ENCODE results near the gene SLIT3. TPM values are rescaled to one million over a fixed set of nuclear protein-coding genes. Genes with fewer than 3 reads are reported as not detected.

Gene SLIT3
- total and polyA plus RNA-seq, 2 donors from 2014 or later, result 14.5 to 54.1 TPM

- Histone ChIP-seq H3K36me3 (ENCODE audit: control insufficient read depth in 2 of 3, insufficient read depth in 3 of 3, low read length in 3 of 3) (no peaks in the 10 kb centered on the region), H3K27me3 (ENCODE audit: control insufficient read depth, insufficient read depth, low read length) (no peaks in the 10 kb centered on the region), H3K4me3 (ENCODE audit: low read length in 3 of 3) (no peak overlapping the region), H3K9me3 (ENCODE audit: control insufficient read depth in 2 of 3, insufficient read depth in 1 of 3, low read length in 3 of 3) (no peaks in the 10 kb centered on the region), H3K9ac (ENCODE audit: low read length in 3 of 3) (no peak overlapping the region), H3K27ac (ENCODE audit: low read depth in 2 of 2, low read length in 2 of 2) (no peak overlapping the region), H3K4me1 (ENCODE audit: control insufficient read depth in 2 of 3, insufficient read depth in 2 of 3, low read depth in 1 of 3, low read length in 3 of 3) (no peaks in the 10 kb centered on the region)
- TF ChIP-seq CTCF (IDR thresholded peaks at IDR 0.05; ENCODE audit: borderline replicate concordance, extremely low read depth, insufficient read depth), result no peak
- no peak for DNase-seq
- intact Hi-C loops (cut with DNase I), result no loop called here
- FAIRE-seq, result no peak
Observed at GRCh38 chr5:169175733-169176132, 125.2 kb downstream of the SLIT3 start.

- H3K9me3 ChIP-seq (ENCODE audit: control insufficient read depth in 2 of 3, insufficient read depth in 1 of 3, low read length in 3 of 3), result no peaks in the 10 kb centered on the region
Observed at GRCh38 chr5:169174923-169175322, 126.0 kb downstream of the SLIT3 start.

GRCh38 chr5:169173372-169173771 lies 127.6 kb downstream of the SLIT3 start:
- no peaks in the 10 kb centered on the region for H3K4me1 ChIP-seq (ENCODE audit: control insufficient read depth in 2 of 3, insufficient read depth in 2 of 3, low read depth in 1 of 3, low read length in 3 of 3)
- no peaks in the 10 kb centered on the region for H3K27me3 ChIP-seq (ENCODE audit: control insufficient read depth, insufficient read depth, low read length)
- intact Hi-C loops (cut with DNase I), result no loop called here
- no peak overlapping the region for H3K9ac ChIP-seq (ENCODE audit: low read length in 3 of 3)
- H3K36me3 ChIP-seq (ENCODE audit: control insufficient read depth in 2 of 3, insufficient read depth in 3 of 3, low read length in 3 of 3), result no peaks in the 10 kb centered on the region
- no peak overlapping the region for H3K4me3 ChIP-seq (ENCODE audit: low read length in 3 of 3)
- H3K9me3 ChIP-seq (ENCODE audit: control insufficient read depth in 2 of 3, insufficient read depth in 1 of 3, low read length in 3 of 3), result no peaks in the 10 kb centered on the region
- DNase-seq (no peak), FAIRE-seq (no peak)
- TF ChIP-seq CTCF (IDR thresholded peaks at IDR 0.05; ENCODE audit: borderline replicate concordance, extremely low read depth, insufficient read depth), result no peak
- no peak overlapping the region for H3K27ac ChIP-seq (ENCODE audit: low read depth in 2 of 2, low read length in 2 of 2)

More at GRCh38 chr5:169174923-169175322, 126.0 kb downstream of the SLIT3 start:
- no peaks in the 10 kb centered on the region for H3K36me3 ChIP-seq (ENCODE audit: control insufficient read depth in 2 of 3, insufficient read depth in 3 of 3, low read length in 3 of 3)
- no peak for FAIRE-seq
- no peaks in the 10 kb centered on the region for H3K27me3 ChIP-seq (ENCODE audit: control insufficient read depth, insufficient read depth, low read length)
- intact Hi-C loops (cut with DNase I), result no loop called here
- H3K4me3 ChIP-seq (ENCODE audit: low read length in 3 of 3), result no peak overlapping the region
- H3K4me1 ChIP-seq (ENCODE audit: control insufficient read depth in 2 of 3, insufficient read depth in 2 of 3, low read depth in 1 of 3, low read length in 3 of 3), result no peaks in the 10 kb centered on the region
- no peak for TF ChIP-seq CTCF (IDR thresholded peaks at IDR 0.05; ENCODE audit: borderline replicate concordance, extremely low read depth, insufficient read depth)
- DNase-seq, result no peak
- H3K9ac ChIP-seq (ENCODE audit: low read length in 3 of 3), result no peak overlapping the region
- H3K27ac ChIP-seq (ENCODE audit: low read depth in 2 of 2, low read length in 2 of 2), result no peak overlapping the region

GRCh38 chr5:169171515-169171914 lies 129.4 kb downstream of the SLIT3 start:
- FAIRE-seq (no peak), DNase-seq (no peak)
- TF ChIP-seq CTCF (IDR thresholded peaks at IDR 0.05; ENCODE audit: borderline replicate concordance, extremely low read depth, insufficient read depth), result no peak
- Histone ChIP-seq H3K4me3 (ENCODE audit: low read length in 3 of 3) (no peak overlapping the region), H3K9ac (ENCODE audit: low read length in 3 of 3) (no peak overlapping the region), H3K4me1 (ENCODE audit: control insufficient read depth in 2 of 3, insufficient read depth in 2 of 3, low read depth in 1 of 3, low read length in 3 of 3) (peaks cover 0 to 2% (median 0%) of the 10 kb centered on the region in 3 donors), H3K36me3 (ENCODE audit: control insufficient read depth in 2 of 3, insufficient read depth in 3 of 3, low read length in 3 of 3) (no peaks in the 10 kb centered on the region), H3K27me3 (ENCODE audit: control insufficient read depth, insufficient read depth, low read length) (no peaks in the 10 kb centered on the region), H3K9me3 (ENCODE audit: control insufficient read depth in 2 of 3, insufficient read depth in 1 of 3, low read length in 3 of 3) (no peaks in the 10 kb centered on the region), H3K27ac (ENCODE audit: low read depth in 2 of 2, low read length in 2 of 2) (no peak overlapping the region)
- intact Hi-C loops (cut with DNase I), result no loop called here
